ENCODE results near the gene MACROH2A2. TPM values are rescaled to one million over a fixed set of nuclear protein-coding genes. Genes with fewer than 3 reads are reported as not detected.
"Not testable (repeated sequence)": the region's sequence is repeated elsewhere in the genome, so short reads cannot be mapped to it uniquely, and the experiment has no call there.

MACROH2A2 gene
- total and polyA plus RNA-seq, 7 experiments from 2014 or later, result 3.1 to 6.0 (median 4.2) TPM

- DNase-seq (no peak), ATAC-seq (no peak)
- H3K36me3 ChIP-seq (ENCODE audit: control insufficient read depth in 2 of 3, insufficient read depth in 3 of 3, low read length in 3 of 3), result no peaks in the 10 kb centered on the region
- peaks cover 17 to 42% (median 20%) of the 10 kb centered on the region in 5 donors for H3K27me3 Mint-ChIP-seq
- no peaks in the 10 kb centered on the region for H3K27me3 ChIP-seq (ENCODE audit: control insufficient read depth in 2 of 2, insufficient read depth in 2 of 2, low read length in 2 of 2)
- H3K4me3 Mint-ChIP-seq, result no peak overlapping the region
- no peak overlapping the region for H3K4me3 ChIP-seq (ENCODE audit: low read length)
- H3K4me1 Mint-ChIP-seq, result no peaks in the 10 kb centered on the region
- H3K36me3 Mint-ChIP-seq, result peaks cover 0 to 14% (median 7%) of the 10 kb centered on the region in 5 donors
- H3K4me1 ChIP-seq (ENCODE audit: control insufficient read depth in 2 of 2, insufficient read depth in 2 of 2, low read length in 2 of 2), result no peaks in the 10 kb centered on the region
- POLR2A ChIA-PET, result no interaction called here
- intact Hi-C loops (cut with micrococcal nuclease), result no loop called here
- H3K27ac Mint-ChIP-seq, result no peak overlapping the region
- H3K9me3 Mint-ChIP-seq, result peaks cover 0 to 54% (median 18%) of the 10 kb centered on the region in 11 donors
- CTCF ChIA-PET, result no interaction called here
- peaks cover 0 to 7% (median 0%) of the 10 kb centered on the region in 3 experiments for H3K9me3 ChIP-seq (ENCODE audit: control insufficient read depth in 2 of 3, low read length in 3 of 3)
- H3K27ac ChIP-seq (ENCODE audit: low read depth, low read length), result no peak overlapping the region
Measured at GRCh38 chr10:70038923-70039322, 13.7 kb upstream of the MACROH2A2 start.

DNA sequence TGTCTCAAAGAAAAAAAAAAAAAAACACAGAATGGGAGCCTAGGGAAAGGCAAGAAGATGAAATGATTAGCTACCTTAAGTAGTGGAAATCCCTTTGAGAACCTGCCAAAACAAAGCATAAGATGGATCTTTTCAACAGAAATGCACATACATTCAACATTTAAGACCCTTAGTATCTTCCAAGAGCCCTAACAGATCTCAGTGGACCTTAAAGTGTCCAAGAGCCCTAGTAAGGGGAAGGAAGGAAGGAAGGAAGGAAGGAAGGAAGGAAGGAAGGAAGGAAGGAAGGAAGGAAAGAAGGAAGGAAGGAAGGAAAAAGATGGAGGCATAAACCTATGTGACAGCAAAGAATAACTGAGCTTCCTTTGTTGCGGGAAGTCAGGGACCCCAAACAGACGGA lies 11.6 kb upstream of the MACROH2A2 start:
- Histone ChIP-seq H3K36me3 (ENCODE audit: control insufficient read depth in 2 of 3, insufficient read depth in 3 of 3, low read length in 3 of 3) (no peaks in the 10 kb centered on the region), H3K9me3 (ENCODE audit: control insufficient read depth in 2 of 3, low read length in 3 of 3) (peaks cover 0 to 7% (median 0%) of the 10 kb centered on the region in 3 experiments), H3K27ac (ENCODE audit: low read depth, low read length) (no peak overlapping the region), H3K4me3 (ENCODE audit: low read length) (no peak overlapping the region), H3K27me3 (ENCODE audit: control insufficient read depth in 2 of 2, insufficient read depth in 2 of 2, low read length in 2 of 2) (no peaks in the 10 kb centered on the region), H3K4me1 (ENCODE audit: control insufficient read depth in 2 of 2, insufficient read depth in 2 of 2, low read length in 2 of 2) (no peaks in the 10 kb centered on the region)
- ATAC-seq, result no peak
- no peak overlapping the region for H3K4me3 Mint-ChIP-seq
- intact Hi-C loops (cut with micrococcal nuclease), result no loop called here
- no peak for DNase-seq
- no peaks in the 10 kb centered on the region for H3K4me1 Mint-ChIP-seq
- ChIA-PET POLR2A (no interaction called here), CTCF (no interaction called here)
- H3K27me3 Mint-ChIP-seq, result peaks cover 14 to 42% (median 24%) of the 10 kb centered on the region in 5 donors
- H3K36me3 Mint-ChIP-seq, result peaks cover 0 to 17% (median 7%) of the 10 kb centered on the region in 5 donors
- no peak overlapping the region for H3K27ac Mint-ChIP-seq
- peaks cover 0 to 57% (median 18%) of the 10 kb centered on the region in 11 donors for H3K9me3 Mint-ChIP-seq

DNA sequence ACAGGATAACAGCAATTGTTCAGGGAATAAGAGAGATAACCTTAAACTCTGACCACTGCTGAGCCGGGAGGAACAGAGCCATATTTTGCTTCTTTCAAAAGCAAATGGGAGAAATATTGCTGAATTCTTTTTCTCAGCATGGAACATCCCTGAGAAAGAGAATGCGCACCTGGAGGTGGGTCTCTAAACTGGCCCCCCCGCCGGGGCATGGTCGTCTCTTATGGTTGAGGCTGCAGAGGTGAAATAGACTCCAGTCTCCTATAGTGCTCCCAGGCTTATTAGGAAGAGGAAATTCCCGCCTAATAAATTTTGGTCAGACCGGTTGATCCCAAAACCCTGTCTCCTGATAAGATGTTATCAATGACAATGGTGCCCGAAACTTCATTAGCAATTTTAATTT lies 10.9 kb upstream of the MACROH2A2 start:
- H3K36me3 ChIP-seq (ENCODE audit: control insufficient read depth in 2 of 3, insufficient read depth in 3 of 3, low read length in 3 of 3); H3K4me3 ChIP-seq (ENCODE audit: low read length); H3K4me3 Mint-ChIP-seq; CTCF ChIA-PET; H3K27ac Mint-ChIP-seq; H3K9me3 ChIP-seq (ENCODE audit: control insufficient read depth in 2 of 3, low read length in 3 of 3); H3K4me1 ChIP-seq (ENCODE audit: control insufficient read depth in 2 of 2, insufficient read depth in 2 of 2, low read length in 2 of 2); H3K27me3 ChIP-seq (ENCODE audit: control insufficient read depth in 2 of 2, insufficient read depth in 2 of 2, low read length in 2 of 2); DNase-seq; ATAC-seq; intact Hi-C loops (cut with micrococcal nuclease); H3K27ac ChIP-seq (ENCODE audit: low read depth, low read length); POLR2A ChIA-PET; H3K4me1 Mint-ChIP-seq: not testable (repeated sequence)
- Mint-ChIP-seq H3K9me3 (peaks cover 0 to 57% (median 18%) of the 10 kb centered on the region in 11 donors), H3K36me3 (peaks cover 0 to 17% (median 7%) of the 10 kb centered on the region in 5 donors), H3K27me3 (peaks cover 14 to 42% (median 24%) of the 10 kb centered on the region in 5 donors)

- H3K4me1 Mint-ChIP-seq; H3K4me3 Mint-ChIP-seq; POLR2A ChIA-PET; H3K27ac Mint-ChIP-seq; H3K9me3 ChIP-seq (ENCODE audit: control insufficient read depth in 2 of 3, low read length in 3 of 3); H3K36me3 Mint-ChIP-seq; CTCF ChIA-PET; DNase-seq; intact Hi-C loops (cut with micrococcal nuclease); H3K4me3 ChIP-seq (ENCODE audit: low read length); H3K27ac ChIP-seq (ENCODE audit: low read depth, low read length); H3K4me1 ChIP-seq (ENCODE audit: control insufficient read depth in 2 of 2, insufficient read depth in 2 of 2, low read length in 2 of 2); H3K27me3 ChIP-seq (ENCODE audit: control insufficient read depth in 2 of 2, insufficient read depth in 2 of 2, low read length in 2 of 2); ATAC-seq; H3K36me3 ChIP-seq (ENCODE audit: control insufficient read depth in 2 of 3, insufficient read depth in 3 of 3, low read length in 3 of 3): not testable (repeated sequence)
- peaks cover 24 to 43% (median 31%) of the 10 kb centered on the region in 5 donors for H3K27me3 Mint-ChIP-seq
- H3K9me3 Mint-ChIP-seq, result peaks cover 0 to 19% (median 6%) of the 10 kb centered on the region in 11 donors
Measured at GRCh38 chr10:70047066-70047465, 5.6 kb upstream of the MACROH2A2 start.

- ATAC-seq (no peak), DNase-seq (no peak)
- peaks cover 5 to 16% (median 8%) of the 10 kb centered on the region in 7 donors for H3K4me1 Mint-ChIP-seq
- intact Hi-C loops (cut with micrococcal nuclease), result no loop called here
- Histone ChIP-seq H3K4me1 (ENCODE audit: control insufficient read depth in 2 of 2, insufficient read depth in 2 of 2, low read length in 2 of 2) (peaks cover 0 to 3% of the 10 kb centered on the region in 2 donors), H3K4me3 (ENCODE audit: low read length) (no peak overlapping the region), H3K9me3 (ENCODE audit: control insufficient read depth in 2 of 3, low read length in 3 of 3) (no peaks in the 10 kb centered on the region), H3K36me3 (ENCODE audit: control insufficient read depth in 2 of 3, insufficient read depth in 3 of 3, low read length in 3 of 3) (no peaks in the 10 kb centered on the region), H3K27me3 (ENCODE audit: control insufficient read depth in 2 of 2, insufficient read depth in 2 of 2, low read length in 2 of 2) (peaks cover 0 to 14% of the 10 kb centered on the region in 2 donors), H3K27ac (ENCODE audit: low read depth, low read length) (no peak overlapping the region)
- ChIA-PET POLR2A (interaction anchor here (1.2 kb wide), 1 partner anchor 45 kb away, joined by 3 read pairs; no protein-coding TSS in a partner anchor), CTCF (no interaction called here)
- peaks cover 0 to 3% (median 0%) of the 10 kb centered on the region in 5 donors for H3K36me3 Mint-ChIP-seq
- no peak overlapping the region for H3K27ac Mint-ChIP-seq
- no peak overlapping the region for H3K4me3 Mint-ChIP-seq
- peaks cover 0 to 12% (median 0%) of the 10 kb centered on the region in 11 donors for H3K9me3 Mint-ChIP-seq
- peaks cover 30 to 50% (median 35%) of the 10 kb centered on the region in 5 donors for H3K27me3 Mint-ChIP-seq
Measured at GRCh38 chr10:70048030-70048723, 4.5 kb upstream of the MACROH2A2 start.

DNA sequence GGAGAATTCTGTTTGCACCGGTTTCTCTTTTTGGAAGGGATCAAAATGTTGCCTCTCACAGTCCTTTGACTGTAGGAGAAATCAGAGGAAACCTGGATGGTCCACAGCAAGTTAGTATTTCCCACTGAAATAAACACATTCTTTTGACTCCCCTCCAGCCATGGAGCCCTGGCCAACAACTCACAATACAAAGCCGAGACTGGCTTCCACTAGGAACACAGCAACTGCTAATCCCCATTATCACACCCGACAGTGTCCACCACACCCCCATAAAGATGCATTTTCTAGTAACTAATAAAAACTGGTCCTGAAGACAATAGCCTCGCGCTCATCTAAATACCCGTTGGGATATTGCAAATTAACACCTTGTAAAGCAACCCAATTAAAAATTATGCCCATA lies 798 bp upstream of the MACROH2A2 start:
- Mint-ChIP-seq H3K27me3 (peaks cover 42 to 70% (median 49%) of the 10 kb centered on the region in 5 donors), H3K4me1 (peaks cover 5 to 18% (median 14%) of the 10 kb centered on the region in 7 donors), H3K27ac (no peak overlapping the region), H3K4me3 (peak overlapping the region in 7 of 10 donors; percentile 32 to 87 (median 76)), H3K36me3 (no peaks in the 10 kb centered on the region), H3K9me3 (no peaks in the 10 kb centered on the region)
- intact Hi-C loops (cut with micrococcal nuclease), result no loop called here
- POLR2A ChIA-PET, result no interaction called here
- H3K4me3 ChIP-seq (ENCODE audit: low read length), result no peak overlapping the region
- DNase-seq (no peak), ATAC-seq (no peak)
- CTCF ChIA-PET, result no interaction called here
- no peak overlapping the region for H3K27ac ChIP-seq (ENCODE audit: low read depth, low read length)
- no peaks in the 10 kb centered on the region for H3K9me3 ChIP-seq (ENCODE audit: control insufficient read depth in 2 of 3, low read length in 3 of 3)
- H3K27me3 ChIP-seq (ENCODE audit: control insufficient read depth in 2 of 2, insufficient read depth in 2 of 2, low read length in 2 of 2), result peaks cover 0 to 11% of the 10 kb centered on the region in 2 donors
- no peaks in the 10 kb centered on the region for H3K36me3 ChIP-seq (ENCODE audit: control insufficient read depth in 2 of 3, insufficient read depth in 3 of 3, low read length in 3 of 3)
- H3K4me1 ChIP-seq (ENCODE audit: control insufficient read depth in 2 of 2, insufficient read depth in 2 of 2, low read length in 2 of 2), result peaks cover 0 to 3% of the 10 kb centered on the region in 2 donors
